Measurements from ENCODE around the gene SMG1. TPM values are rescaled to one million over a fixed set of nuclear protein-coding genes. Genes with fewer than 3 reads are reported as not detected.

SMG1 gene
- total RNA-seq, 4 donors from 2014 or later = 88.5 to 183 (median 159) TPM

DNA sequence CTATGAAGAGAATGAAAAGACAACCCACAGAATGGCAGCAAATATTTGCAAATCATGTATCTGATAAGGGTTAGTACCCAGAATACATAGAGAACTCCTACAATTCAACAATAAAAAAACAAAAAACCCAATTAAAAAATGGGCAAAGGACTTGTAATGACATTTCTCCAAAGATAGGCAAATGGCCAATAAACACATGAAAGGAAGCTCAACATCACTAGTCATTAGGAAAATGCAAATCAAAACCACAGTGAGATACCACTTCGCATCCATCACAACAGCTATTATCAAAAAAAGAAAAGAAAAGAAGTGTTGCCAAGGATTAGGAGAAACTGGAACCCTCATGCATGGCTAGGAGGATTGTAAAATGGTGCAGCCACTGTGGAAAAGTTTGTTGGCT lies 79.8 kb downstream of the SMG1 start:
- intact Hi-C loops (cut with DNase I; ENCODE audit: low total_unique reads) (loop anchor here (5.0 kb wide), 1 partner anchor 36 kb away; no protein-coding TSS in a partner anchor), in situ Hi-C loops (cut with MboI; ENCODE audit: low sequenced_read_pairs in 4 of 4) (no loop called here)
- Histone ChIP-seq H3K4me3 (no peak overlapping the region), H3K36me3 (peaks cover 8 to 99% of the 10 kb centered on the region in 2 donors), H3K4me1 (peaks cover 0 to 8% of the 10 kb centered on the region in 2 donors), H3K27me3 (no peaks in the 10 kb centered on the region), H3K27ac (peak overlapping the region in 1 of 4 donors; percentile 22), H3K9me3 (no peaks in the 10 kb centered on the region)
- ATAC-seq = no peak
- TF ChIP-seq, protein P1, sequence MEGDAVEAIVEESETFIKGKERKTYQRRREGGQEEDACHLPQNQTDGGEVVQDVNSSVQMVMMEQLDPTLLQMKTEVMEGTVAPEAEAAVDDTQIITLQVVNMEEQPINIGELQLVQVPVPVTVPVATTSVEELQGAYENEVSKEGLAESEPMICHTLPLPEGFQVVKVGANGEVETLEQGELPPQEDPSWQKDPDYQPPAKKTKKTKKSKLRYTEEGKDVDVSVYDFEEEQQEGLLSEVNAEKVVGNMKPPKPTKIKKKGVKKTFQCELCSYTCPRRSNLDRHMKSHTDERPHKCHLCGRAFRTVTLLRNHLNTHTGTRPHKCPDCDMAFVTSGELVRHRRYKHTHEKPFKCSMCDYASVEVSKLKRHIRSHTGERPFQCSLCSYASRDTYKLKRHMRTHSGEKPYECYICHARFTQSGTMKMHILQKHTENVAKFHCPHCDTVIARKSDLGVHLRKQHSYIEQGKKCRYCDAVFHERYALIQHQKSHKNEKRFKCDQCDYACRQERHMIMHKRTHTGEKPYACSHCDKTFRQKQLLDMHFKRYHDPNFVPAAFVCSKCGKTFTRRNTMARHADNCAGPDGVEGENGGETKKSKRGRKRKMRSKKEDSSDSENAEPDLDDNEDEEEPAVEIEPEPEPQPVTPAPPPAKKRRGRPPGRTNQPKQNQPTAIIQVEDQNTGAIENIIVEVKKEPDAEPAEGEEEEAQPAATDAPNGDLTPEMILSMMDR (IDR thresholded peaks at IDR 0.05 in 4 of 5, conservative IDR thresholded peaks at IDR 0.05 in 1 of 5) = no peak
- TF ChIP-seq POLR2A (IDR thresholded peaks at IDR 0.05) = no peak
- no peak for DNase-seq

DNA sequence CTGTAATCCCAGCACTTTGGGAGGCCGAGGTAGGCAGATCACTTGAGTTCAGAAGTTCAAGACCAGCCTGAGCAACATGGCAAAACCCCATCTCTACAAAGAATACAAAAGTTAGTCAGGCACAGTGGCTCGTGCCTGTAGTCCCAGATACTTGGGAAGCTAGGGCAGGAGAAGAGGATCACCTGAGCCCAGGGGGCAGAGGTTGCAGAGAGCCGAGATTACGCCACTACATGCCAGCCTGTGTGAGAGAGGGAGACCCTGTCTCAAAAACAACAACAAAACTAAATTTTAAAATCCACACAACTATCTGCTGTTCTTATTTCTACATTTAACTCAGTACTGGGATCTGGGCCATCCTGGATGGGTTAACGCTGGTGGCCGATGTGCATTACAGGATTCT lies 83.6 kb downstream of the SMG1 start:
- Histone ChIP-seq H3K4me3 (no peak overlapping the region), H3K36me3 (peaks cover 2 to 99% of the 10 kb centered on the region in 2 donors), H3K27me3 (no peaks in the 10 kb centered on the region), H3K9me3 (no peaks in the 10 kb centered on the region), H3K27ac (no peak overlapping the region), H3K4me1 (peaks cover 0 to 8% of the 10 kb centered on the region in 2 donors)
- no peak for DNase-seq
- intact Hi-C loops (cut with DNase I; ENCODE audit: low total_unique reads) = no loop called here
- TF ChIP-seq, protein P1 (IDR thresholded peaks at IDR 0.05 in 4 of 5, conservative IDR thresholded peaks at IDR 0.05 in 1 of 5) = no peak
- TF ChIP-seq POLR2A (IDR thresholded peaks at IDR 0.05) = no peak
- in situ Hi-C loops (cut with MboI; ENCODE audit: low sequenced_read_pairs in 4 of 4) = no loop called here
- ATAC-seq = no peak

DNA sequence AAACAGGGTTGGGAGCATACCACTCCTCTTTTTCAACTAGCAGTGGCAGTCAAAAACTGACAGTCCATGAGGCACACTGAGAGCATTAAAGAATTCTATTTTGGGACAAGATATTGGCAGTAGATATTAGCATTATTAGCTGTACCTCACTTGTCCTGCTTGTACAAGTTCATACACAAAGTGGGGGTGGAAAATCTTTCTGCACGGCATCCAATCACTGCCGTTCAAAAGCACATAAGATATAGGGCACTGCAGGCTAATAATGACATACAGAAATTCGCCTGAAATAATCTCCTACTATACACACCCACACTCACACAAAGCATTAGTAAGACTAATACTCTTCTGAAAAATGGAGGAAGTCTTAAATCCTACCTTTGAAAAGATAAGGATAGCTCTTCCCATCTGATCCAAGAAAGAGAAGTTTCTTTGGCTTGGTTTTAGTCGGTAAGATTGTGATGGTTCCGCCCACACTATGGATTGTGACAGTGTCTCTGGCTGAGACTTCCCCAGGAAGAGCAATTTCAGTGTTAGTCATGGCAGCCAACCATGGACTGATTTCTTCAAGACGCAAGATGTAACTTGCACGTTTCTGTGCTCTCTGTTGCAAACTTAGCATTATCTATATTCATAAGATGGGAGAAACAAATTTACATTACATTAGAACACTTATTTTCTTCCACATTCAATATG lies 84.2 kb downstream of the SMG1 start:
- H3K9me3 ChIP-seq = no peaks in the 10 kb centered on the region
- H3K4me1 ChIP-seq = peaks cover 0 to 8% of the 10 kb centered on the region in 2 donors
- in situ Hi-C loops (cut with MboI; ENCODE audit: low sequenced_read_pairs in 4 of 4) (no loop called here), intact Hi-C loops (cut with DNase I; ENCODE audit: low total_unique reads) (no loop called here)
- H3K36me3 ChIP-seq = peaks cover 8 to 99% of the 10 kb centered on the region in 2 donors
- no peak for ATAC-seq
- DNase-seq = no peak
- H3K27ac ChIP-seq = no peak overlapping the region
- no peak overlapping the region for H3K4me3 ChIP-seq
- no peaks in the 10 kb centered on the region for H3K27me3 ChIP-seq
- TF ChIP-seq POLR2A (IDR thresholded peaks at IDR 0.05) = no peak
- TF ChIP-seq, protein P1 (IDR thresholded peaks at IDR 0.05 in 4 of 5, conservative IDR thresholded peaks at IDR 0.05 in 1 of 5) = no peak

DNA sequence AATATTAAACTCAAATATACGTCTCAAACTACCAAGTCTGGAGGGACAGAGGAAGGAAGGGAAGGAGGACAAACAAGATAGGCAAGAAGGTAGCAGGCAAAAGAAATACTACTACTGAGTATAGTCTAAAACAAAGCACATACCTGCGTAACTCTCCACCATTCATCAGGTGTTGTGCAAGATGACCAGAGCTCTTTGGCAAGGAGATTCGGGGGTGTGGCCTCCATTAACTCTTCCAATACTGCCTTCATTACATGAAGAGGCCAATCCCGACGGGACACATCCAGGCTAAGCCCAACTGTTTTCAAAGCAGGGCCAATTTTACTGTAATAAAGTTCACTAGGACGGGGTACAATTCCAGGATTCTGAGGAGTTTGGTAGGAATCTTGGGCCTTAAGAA lies 86.7 kb downstream of the SMG1 start:
- intact Hi-C loops (cut with DNase I; ENCODE audit: low total_unique reads) = no loop called here
- DNase-seq (peak in 1 of 2 donors; percentile 37), ATAC-seq (peak; percentile 25 to 86)
- in situ Hi-C loops (cut with MboI; ENCODE audit: low sequenced_read_pairs in 4 of 4) = no loop called here
- TF ChIP-seq, protein P1 (IDR thresholded peaks at IDR 0.05 in 4 of 5, conservative IDR thresholded peaks at IDR 0.05 in 1 of 5) = no peak
- no peak for TF ChIP-seq POLR2A (IDR thresholded peaks at IDR 0.05)
- no peaks in the 10 kb centered on the region for H3K27me3 ChIP-seq
- no peak overlapping the region for H3K4me3 ChIP-seq
- H3K9me3 ChIP-seq = no peaks in the 10 kb centered on the region
- peak overlapping the region in 2 of 4 donors; percentile 9 to 12 for H3K27ac ChIP-seq
- H3K4me1 ChIP-seq = peaks cover 0 to 2% of the 10 kb centered on the region in 2 donors
- H3K36me3 ChIP-seq = peaks cover 12 to 99% of the 10 kb centered on the region in 2 donors
